ENCODE results near the gene TNFSF13.

DNA sequence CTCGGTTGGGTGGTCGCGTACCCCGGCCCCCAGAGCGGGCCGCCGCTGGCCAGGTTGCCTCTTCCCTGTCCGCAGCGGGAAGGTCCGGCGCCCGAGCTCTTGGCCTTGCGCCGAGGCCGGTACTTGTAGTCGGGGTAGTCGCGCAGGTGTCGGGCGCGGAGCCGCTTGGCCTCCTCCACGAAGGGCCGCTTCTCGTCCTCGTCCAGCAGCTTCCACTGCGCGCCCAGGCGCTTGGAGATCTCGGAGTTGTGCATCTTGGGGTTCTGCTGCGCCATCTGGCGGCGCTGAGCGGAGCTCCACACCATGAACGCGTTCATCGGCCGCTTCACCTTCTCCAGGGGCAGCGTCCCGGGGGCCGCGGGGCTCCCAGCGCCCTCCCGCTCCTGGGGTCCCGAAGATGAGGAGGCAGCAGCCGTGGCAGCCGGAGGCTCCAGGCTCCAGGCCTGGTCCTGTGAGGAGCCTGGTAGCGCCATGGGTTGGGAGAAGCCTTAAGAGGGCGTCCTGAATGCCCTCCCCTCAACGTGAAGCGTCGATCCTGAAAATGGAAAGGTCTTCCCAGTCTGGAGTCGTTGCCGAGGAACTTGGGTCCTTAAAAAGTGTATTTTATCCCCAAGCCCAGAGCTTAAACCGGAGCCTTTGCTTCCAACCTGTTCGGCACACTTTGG, 30.8 kb downstream of the TNFSF13 start:
- TF ChIP-seq, protein P1, sequence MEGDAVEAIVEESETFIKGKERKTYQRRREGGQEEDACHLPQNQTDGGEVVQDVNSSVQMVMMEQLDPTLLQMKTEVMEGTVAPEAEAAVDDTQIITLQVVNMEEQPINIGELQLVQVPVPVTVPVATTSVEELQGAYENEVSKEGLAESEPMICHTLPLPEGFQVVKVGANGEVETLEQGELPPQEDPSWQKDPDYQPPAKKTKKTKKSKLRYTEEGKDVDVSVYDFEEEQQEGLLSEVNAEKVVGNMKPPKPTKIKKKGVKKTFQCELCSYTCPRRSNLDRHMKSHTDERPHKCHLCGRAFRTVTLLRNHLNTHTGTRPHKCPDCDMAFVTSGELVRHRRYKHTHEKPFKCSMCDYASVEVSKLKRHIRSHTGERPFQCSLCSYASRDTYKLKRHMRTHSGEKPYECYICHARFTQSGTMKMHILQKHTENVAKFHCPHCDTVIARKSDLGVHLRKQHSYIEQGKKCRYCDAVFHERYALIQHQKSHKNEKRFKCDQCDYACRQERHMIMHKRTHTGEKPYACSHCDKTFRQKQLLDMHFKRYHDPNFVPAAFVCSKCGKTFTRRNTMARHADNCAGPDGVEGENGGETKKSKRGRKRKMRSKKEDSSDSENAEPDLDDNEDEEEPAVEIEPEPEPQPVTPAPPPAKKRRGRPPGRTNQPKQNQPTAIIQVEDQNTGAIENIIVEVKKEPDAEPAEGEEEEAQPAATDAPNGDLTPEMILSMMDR (IDR thresholded peaks at IDR 0.05): peak; percentile 81 to 98 (median 90)
- TF ChIP-seq POLR2A (IDR thresholded peaks at IDR 0.05): no peak

Measured in heart left ventricle (tissue), 13 donors.